Measurements from ENCODE around the gene OR9G4.

OR9G4 gene

GRCh38 chr11:56700914-56701485, 47.5 kb downstream of the OR9G4 start:
- TF ChIP-seq CTCF (IDR thresholded peaks at IDR 0.05), result no peak

GRCh38 chr11:56700242-56700913, 48.1 kb downstream of the OR9G4 start:
- no peak for TF ChIP-seq CTCF (IDR thresholded peaks at IDR 0.05)

GRCh38 chr11:56698795-56699194, 49.7 kb downstream of the OR9G4 start, which contains the start of gene OR9G1:
TSS of gene OR9G1 (plus strand) at chr11:56699095. CDS start at chr11:56700388, 1,293 bp downstream.
- no peak for TF ChIP-seq CTCF (IDR thresholded peaks at IDR 0.05)

GRCh38 chr11:56693428-56693827, 55.1 kb downstream of the OR9G4 start:
- TF ChIP-seq CTCF (IDR thresholded peaks at IDR 0.05), result no peak

Data from LNCAP (cell line).